HepG2 (cell line): ENCODE measurements around the gene OR1I1. TPM values are rescaled to one million over a fixed set of nuclear protein-coding genes. Genes with fewer than 3 reads are reported as not detected.
A peak's percentile ranks its signal among the peaks of the same experiment; 100 is the strongest.

ENCODE experiments used
- HMG20A ChIP-seq: IDR thresholded peaks from 2 replicates; pipeline ENCODE4 v1.6.1; 2016; ENCODE audit warnings: borderline replicate concordance
- HNRNPK ChIP-seq: fragments of 200-400 bp; formaldehyde crosslinking; IDR thresholded peaks from 2 replicates; pipeline ENCODE4 v1.6.1; 2018; ENCODE audit warnings: low read length, low read depth, moderate library complexity, mild to moderate bottlenecking; ENCODE audit not compliant: poor library complexity, severe bottlenecking
- KAT2B ChIP-seq: fragments of 150-350 bp; IDR thresholded peaks from 2 replicates; pipeline ENCODE4 v1.6.1; 2014; ENCODE audit warnings: low read depth, low read length, borderline replicate concordance
- NFYB ChIP-seq: sonication (generic); formaldehyde crosslinking; IDR thresholded peaks from 2 replicates; pipeline ENCODE4 v1.4.0; 2020; ENCODE audit warnings: missing genetic modification reagents
- ZMYM2 ChIP-seq: sonication (generic); formaldehyde crosslinking; IDR thresholded peaks from 2 replicates; pipeline ENCODE4 v1.8.0; 2022; ENCODE audit warnings: mild to moderate bottlenecking, missing genetic modification reagents
- ZNF367 ChIP-seq: sonication (generic); formaldehyde crosslinking; IDR thresholded peaks from 2 replicates; pipeline ENCODE4 v1.4.0; 2020; ENCODE audit warnings: missing genetic modification reagents, borderline replicate concordance
- ZNF747 ChIP-seq: sonication (generic); formaldehyde crosslinking; IDR thresholded peaks from 2 replicates; pipeline ENCODE4 v1.8.1; 2023; ENCODE audit warnings: missing genetic modification reagents, mild to moderate bottlenecking, borderline replicate concordance
- ZNF772 ChIP-seq: sonication (generic); formaldehyde crosslinking; IDR thresholded peaks from 2 replicates; pipeline ENCODE4 v1.5.0; 2020; ENCODE audit warnings: mild to moderate bottlenecking, missing genetic modification reagents
- polyA plus RNA-seq, 8 experiments: library from polyadenylated mRNA; depleted of rRNA in 3 of 8; stranded (reverse) in 7 of 8; unstranded in 1 of 8; fragments of >200 nt; fragmentation: Illumina TruSeq in 4 of 8; extraction: Trizol in 4 of 8; gene quantifications; 2 replicates each; pipeline versions ENCODE4 v1.2.1 to v1.2.3, GENCODE V29; 2011 to 2016; ENCODE audit warnings: low read depth in 4 of 8, missing spikeins in 1 of 8, mixed read lengths in 1 of 8; ENCODE audit not compliant: insufficient read depth in 1 of 8
- total RNA-seq, 5 experiments: library from RNA; depleted of rRNA; stranded (reverse); fragments of >200 nt; fragmentation: Illumina TruSeq; extraction: Trizol; gene quantifications; 2 replicates each; pipeline ENCODE4 v1.2.3, GENCODE V29; 2016; ENCODE audit warnings: low read depth in 1 of 5
- TF ChIP-seq, protein P1 (sequence below): sonication (generic); formaldehyde crosslinking; IDR thresholded peaks from 2 replicates; pipeline ENCODE4 v1.5.0; 2020; ENCODE audit warnings: mild to moderate bottlenecking, missing genetic modification reagents
- TF ChIP-seq, protein P2 (sequence below): sonication (generic); formaldehyde crosslinking; IDR thresholded peaks from 2 replicates; pipeline ENCODE4 v1.4.0; 2020; ENCODE audit warnings: missing genetic modification reagents

Gene OR1I1
- total and polyA plus RNA-seq, 2 of the 13 experiments (the other 11 are each of a cell fraction or from before 2014, with no cell fraction given): not detected

DNA sequence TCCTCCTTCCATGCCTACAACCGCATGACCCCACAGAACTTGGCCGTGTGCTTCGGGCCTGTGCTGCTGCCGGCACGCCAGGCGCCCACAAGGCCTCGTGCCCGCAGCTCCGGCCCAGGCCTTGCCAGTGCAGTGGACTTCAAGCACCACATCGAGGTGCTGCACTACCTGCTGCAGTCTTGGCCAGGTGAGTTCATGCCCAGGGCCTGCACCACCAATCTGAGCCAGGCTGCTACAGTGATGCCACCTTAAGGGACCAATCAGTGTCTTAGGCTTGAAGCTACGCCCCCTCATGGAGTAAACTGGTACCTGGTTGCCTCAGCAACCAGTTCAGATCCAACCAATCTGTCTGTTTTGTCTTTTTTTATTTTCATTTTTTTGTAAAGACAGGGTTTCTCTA is 30.4 kb downstream of the OR1I1 start (continued):
- no peak for TF ChIP-seq ZNF367
- no peak for TF ChIP-seq ZNF747 (CRISPR knock-in tag)
- peak; percentile 39; the same call in 1 of the 2 replicates for TF ChIP-seq NFYB (CRISPR knock-in tag)
- TF ChIP-seq, protein P1, sequence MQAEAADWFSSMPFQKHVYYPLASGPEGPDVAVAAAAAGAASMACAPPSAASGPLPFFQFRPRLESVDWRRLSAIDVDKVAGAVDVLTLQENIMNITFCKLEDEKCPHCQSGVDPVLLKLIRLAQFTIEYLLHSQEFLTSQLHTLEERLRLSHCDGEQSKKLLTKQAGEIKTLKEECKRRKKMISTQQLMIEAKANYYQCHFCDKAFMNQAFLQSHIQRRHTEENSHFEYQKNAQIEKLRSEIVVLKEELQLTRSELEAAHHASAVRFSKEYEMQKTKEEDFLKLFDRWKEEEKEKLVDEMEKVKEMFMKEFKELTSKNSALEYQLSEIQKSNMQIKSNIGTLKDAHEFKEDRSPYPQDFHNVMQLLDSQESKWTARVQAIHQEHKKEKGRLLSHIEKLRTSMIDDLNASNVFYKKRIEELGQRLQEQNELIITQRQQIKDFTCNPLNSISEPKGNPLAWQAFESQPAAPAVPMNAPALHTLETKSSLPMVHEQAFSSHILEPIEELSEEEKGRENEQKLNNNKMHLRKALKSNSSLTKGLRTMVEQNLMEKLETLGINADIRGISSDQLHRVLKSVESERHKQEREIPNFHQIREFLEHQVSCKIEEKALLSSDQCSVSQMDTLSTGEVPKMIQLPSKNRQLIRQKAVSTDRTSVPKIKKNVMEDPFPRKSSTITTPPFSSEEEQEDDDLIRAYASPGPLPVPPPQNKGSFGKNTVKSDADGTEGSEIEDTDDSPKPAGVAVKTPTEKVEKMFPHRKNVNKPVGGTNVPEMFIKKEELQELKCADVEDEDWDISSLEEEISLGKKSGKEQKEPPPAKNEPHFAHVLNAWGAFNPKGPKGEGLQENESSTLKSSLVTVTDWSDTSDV (CRISPR knock-in tag): no peak
- TF ChIP-seq HMG20A (CRISPR knock-in tag): no peak
- TF ChIP-seq ZNF772 (CRISPR knock-in tag): no peak
- TF ChIP-seq HNRNPK: no peak
- no peak for TF ChIP-seq KAT2B
- TF ChIP-seq, protein P2, sequence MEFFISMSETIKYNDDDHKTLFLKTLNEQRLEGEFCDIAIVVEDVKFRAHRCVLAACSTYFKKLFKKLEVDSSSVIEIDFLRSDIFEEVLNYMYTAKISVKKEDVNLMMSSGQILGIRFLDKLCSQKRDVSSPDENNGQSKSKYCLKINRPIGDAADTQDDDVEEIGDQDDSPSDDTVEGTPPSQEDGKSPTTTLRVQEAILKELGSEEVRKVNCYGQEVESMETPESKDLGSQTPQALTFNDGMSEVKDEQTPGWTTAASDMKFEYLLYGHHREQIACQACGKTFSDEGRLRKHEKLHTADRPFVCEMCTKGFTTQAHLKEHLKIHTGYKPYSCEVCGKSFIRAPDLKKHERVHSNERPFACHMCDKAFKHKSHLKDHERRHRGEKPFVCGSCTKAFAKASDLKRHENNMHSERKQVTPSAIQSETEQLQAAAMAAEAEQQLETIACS (CRISPR knock-in tag): no peak
- TF ChIP-seq ZMYM2: no peak
- TF ChIP-seq, all 625 proteins: peak for 6
